ENCODE measurements around the gene MSANTD2.
A peak's percentile ranks its signal among the peaks of the same experiment; 100 is the strongest.

Gene MSANTD2

GRCh38 chr11:124821995-124822730, 22.0 kb upstream of the MSANTD2 start:
- Histone ChIP-seq H3K9ac (ENCODE audit: low read length in 2 of 2) (no peak overlapping the region), H3K27ac (ENCODE audit: low read length) (no peak overlapping the region)

GRCh38 chr11:124817036-124817435, 16.8 kb upstream of the MSANTD2 start:
- Histone ChIP-seq H3K9me3 (ENCODE audit: control insufficient read depth in 2 of 2, low read length in 2 of 2) (no peaks in the 10 kb centered on the region), H3K4me3 (ENCODE audit: low read length in 2 of 2) (no peak overlapping the region), H3K27ac (ENCODE audit: low read length) (no peak overlapping the region), H3K9ac (ENCODE audit: low read length in 2 of 2) (no peak overlapping the region), H3K27me3 (ENCODE audit: control insufficient read depth in 1 of 2, insufficient read depth in 2 of 2, low read length in 2 of 2) (peaks cover 7 to 20% of the 10 kb centered on the region in 2 donors), H3K36me3 (ENCODE audit: control insufficient read depth in 2 of 2, insufficient read depth in 2 of 2, low read length in 2 of 2) (no peaks in the 10 kb centered on the region), H3K4me1 (ENCODE audit: control insufficient read depth, insufficient read depth, low read length) (no peaks in the 10 kb centered on the region)

More at GRCh38 chr11:124821995-124822730, 22.0 kb upstream of the MSANTD2 start:
- Histone ChIP-seq H3K4me3 (ENCODE audit: low read length in 2 of 2) (no peak overlapping the region), H3K9me3 (ENCODE audit: control insufficient read depth in 2 of 2, low read length in 2 of 2) (no peaks in the 10 kb centered on the region), H3K36me3 (ENCODE audit: control insufficient read depth in 2 of 2, insufficient read depth in 2 of 2, low read length in 2 of 2) (no peaks in the 10 kb centered on the region), H3K4me1 (ENCODE audit: control insufficient read depth, insufficient read depth, low read length) (no peaks in the 10 kb centered on the region), H3K27me3 (ENCODE audit: control insufficient read depth in 1 of 2, insufficient read depth in 2 of 2, low read length in 2 of 2) (peaks cover 14 to 20% of the 10 kb centered on the region in 2 donors)

DNA sequence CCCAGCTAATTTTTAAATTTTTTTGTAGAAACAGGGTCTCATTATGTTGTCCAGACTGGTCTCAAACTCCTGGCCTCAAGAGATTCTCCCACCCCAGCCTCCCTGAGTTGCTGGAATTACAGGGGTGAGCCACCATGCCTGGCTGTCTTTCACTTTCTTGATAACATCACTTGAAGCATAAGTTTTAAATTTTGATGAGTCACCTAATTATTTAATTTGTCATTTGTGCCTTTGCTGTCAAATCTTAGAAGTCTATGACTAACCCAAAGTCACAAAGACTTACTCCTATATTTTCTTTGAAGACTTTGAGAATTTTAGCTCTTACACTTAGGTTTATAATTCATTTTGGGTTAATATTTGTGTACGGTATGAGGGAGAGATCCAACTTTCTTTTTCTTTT, 14.5 kb upstream of the MSANTD2 start:
- H3K36me3 ChIP-seq (ENCODE audit: control insufficient read depth in 2 of 2, insufficient read depth in 2 of 2, low read length in 2 of 2) = no peaks in the 10 kb centered on the region
- H3K27ac ChIP-seq (ENCODE audit: low read length) = no peak overlapping the region
- H3K4me3 ChIP-seq (ENCODE audit: low read length in 2 of 2) = no peak overlapping the region
- H3K9me3 ChIP-seq (ENCODE audit: control insufficient read depth in 2 of 2, low read length in 2 of 2) = no peaks in the 10 kb centered on the region
- H3K4me1 ChIP-seq (ENCODE audit: control insufficient read depth, insufficient read depth, low read length) = no peaks in the 10 kb centered on the region
- peaks cover 4 to 9% of the 10 kb centered on the region in 2 donors for H3K27me3 ChIP-seq (ENCODE audit: control insufficient read depth in 1 of 2, insufficient read depth in 2 of 2, low read length in 2 of 2)
- H3K9ac ChIP-seq (ENCODE audit: low read length in 2 of 2) = no peak overlapping the region

- no peak overlapping the region for H3K9ac ChIP-seq (ENCODE audit: low read length in 2 of 2)
- peaks cover 0 to 3% of the 10 kb centered on the region in 2 donors for H3K27me3 ChIP-seq (ENCODE audit: control insufficient read depth in 1 of 2, insufficient read depth in 2 of 2, low read length in 2 of 2)
- H3K4me1 ChIP-seq (ENCODE audit: control insufficient read depth, insufficient read depth, low read length) = no peaks in the 10 kb centered on the region
- no peak overlapping the region for H3K4me3 ChIP-seq (ENCODE audit: low read length in 2 of 2)
- no peak overlapping the region for H3K27ac ChIP-seq (ENCODE audit: low read length)
- H3K9me3 ChIP-seq (ENCODE audit: control insufficient read depth in 2 of 2, low read length in 2 of 2) = no peaks in the 10 kb centered on the region
- no peaks in the 10 kb centered on the region for H3K36me3 ChIP-seq (ENCODE audit: control insufficient read depth in 2 of 2, insufficient read depth in 2 of 2, low read length in 2 of 2)
Measured at GRCh38 chr11:124812876-124813275, 12.7 kb upstream of the MSANTD2 start.

DNA sequence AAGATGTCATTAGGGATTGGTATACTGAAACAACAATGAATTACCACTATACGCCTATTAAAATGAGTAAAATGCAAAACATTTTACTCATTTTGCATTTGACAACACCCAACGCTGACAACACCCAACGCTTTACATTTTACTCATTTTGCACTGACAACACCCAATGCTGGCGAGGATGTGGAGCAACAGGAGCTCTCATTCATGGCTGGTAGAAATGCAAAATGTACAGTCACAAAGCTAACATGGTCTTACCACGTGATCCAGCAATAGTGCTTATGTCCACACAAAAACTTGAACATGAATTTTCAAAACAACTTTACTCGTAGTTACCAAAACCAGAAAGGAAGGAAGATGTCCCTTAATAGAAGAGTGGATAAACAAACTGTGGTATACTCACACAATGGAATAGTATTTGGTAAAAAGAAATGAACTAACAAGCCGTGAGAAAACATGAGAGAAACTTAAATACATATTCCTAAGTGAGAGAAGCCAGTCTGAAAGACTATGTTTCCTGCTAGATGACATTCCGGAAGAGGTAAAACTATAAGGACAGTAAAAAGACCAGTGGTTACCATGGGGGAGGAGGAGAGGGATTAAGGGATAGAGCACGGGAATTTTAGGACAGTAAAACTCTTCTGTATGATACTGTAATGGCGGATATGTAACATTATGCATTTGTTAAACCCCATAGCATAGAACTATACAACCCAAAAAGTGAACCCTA, 11.4 kb upstream of the MSANTD2 start:
- H3K27me3 ChIP-seq (ENCODE audit: control insufficient read depth in 1 of 2, insufficient read depth in 2 of 2, low read length in 2 of 2) = no peaks in the 10 kb centered on the region
- H3K27ac ChIP-seq (ENCODE audit: low read length) = no peak overlapping the region
- H3K36me3 ChIP-seq (ENCODE audit: control insufficient read depth in 2 of 2, insufficient read depth in 2 of 2, low read length in 2 of 2) = peaks cover 0 to 2% of the 10 kb centered on the region in 2 donors
- H3K9ac ChIP-seq (ENCODE audit: low read length in 2 of 2) = no peak overlapping the region
- H3K4me1 ChIP-seq (ENCODE audit: control insufficient read depth, insufficient read depth, low read length) = no peaks in the 10 kb centered on the region
- H3K4me3 ChIP-seq (ENCODE audit: low read length in 2 of 2) = no peak overlapping the region
- no peaks in the 10 kb centered on the region for H3K9me3 ChIP-seq (ENCODE audit: control insufficient read depth in 2 of 2, low read length in 2 of 2)

- Histone ChIP-seq H3K9ac (ENCODE audit: low read length in 2 of 2) (no peak overlapping the region), H3K27ac (ENCODE audit: low read length) (no peak overlapping the region), H3K36me3 (ENCODE audit: control insufficient read depth in 2 of 2, insufficient read depth in 2 of 2, low read length in 2 of 2) (peaks cover 0 to 4% of the 10 kb centered on the region in 2 donors), H3K4me1 (ENCODE audit: control insufficient read depth, insufficient read depth, low read length) (no peaks in the 10 kb centered on the region), H3K27me3 (ENCODE audit: control insufficient read depth in 1 of 2, insufficient read depth in 2 of 2, low read length in 2 of 2) (no peaks in the 10 kb centered on the region), H3K9me3 (ENCODE audit: control insufficient read depth in 2 of 2, low read length in 2 of 2) (no peaks in the 10 kb centered on the region), H3K4me3 (ENCODE audit: low read length in 2 of 2) (no peak overlapping the region)
Measured at GRCh38 chr11:124807660-124808270, 7.6 kb upstream of the MSANTD2 start.

- Histone ChIP-seq H3K27me3 (ENCODE audit: control insufficient read depth in 1 of 2, insufficient read depth in 2 of 2, low read length in 2 of 2) (no peaks in the 10 kb centered on the region), H3K27ac (ENCODE audit: low read length) (no peak overlapping the region), H3K36me3 (ENCODE audit: control insufficient read depth in 2 of 2, insufficient read depth in 2 of 2, low read length in 2 of 2) (peaks cover 0 to 4% of the 10 kb centered on the region in 2 donors), H3K4me1 (ENCODE audit: control insufficient read depth, insufficient read depth, low read length) (no peaks in the 10 kb centered on the region), H3K4me3 (ENCODE audit: low read length in 2 of 2) (no peak overlapping the region), H3K9ac (ENCODE audit: low read length in 2 of 2) (no peak overlapping the region), H3K9me3 (ENCODE audit: control insufficient read depth in 2 of 2, low read length in 2 of 2) (no peaks in the 10 kb centered on the region)
Measured at GRCh38 chr11:124807201-124807600, 7.0 kb upstream of the MSANTD2 start.

DNA sequence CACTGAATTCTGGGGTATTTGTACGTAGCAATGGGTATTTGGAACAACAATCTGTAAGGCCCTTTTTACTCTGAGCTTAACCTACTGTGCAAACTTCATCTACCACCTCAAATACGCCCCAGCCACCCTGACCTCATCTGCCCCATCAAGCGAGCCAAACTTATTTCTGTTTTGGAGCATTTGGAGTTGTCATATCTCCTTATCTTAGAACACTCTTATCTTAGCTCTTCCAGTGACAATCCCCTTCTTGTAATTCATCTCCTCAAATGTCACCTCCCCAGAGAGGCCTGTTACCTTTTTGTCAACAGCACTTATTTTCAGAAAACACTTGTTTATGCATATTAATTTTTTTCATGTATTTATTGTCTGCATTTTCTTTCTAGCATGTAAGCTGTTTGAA, 4.7 kb upstream of the MSANTD2 start:
- Histone ChIP-seq H3K4me1 (ENCODE audit: control insufficient read depth, insufficient read depth, low read length) (no peaks in the 10 kb centered on the region), H3K27me3 (ENCODE audit: control insufficient read depth in 1 of 2, insufficient read depth in 2 of 2, low read length in 2 of 2) (no peaks in the 10 kb centered on the region), H3K9ac (ENCODE audit: low read length in 2 of 2) (no peak overlapping the region), H3K9me3 (ENCODE audit: control insufficient read depth in 2 of 2, low read length in 2 of 2) (no peaks in the 10 kb centered on the region), H3K36me3 (ENCODE audit: control insufficient read depth in 2 of 2, insufficient read depth in 2 of 2, low read length in 2 of 2) (peaks cover 0 to 4% of the 10 kb centered on the region in 2 donors), H3K27ac (ENCODE audit: low read length) (no peak overlapping the region), H3K4me3 (ENCODE audit: low read length in 2 of 2) (no peak overlapping the region)

GRCh38 chr11:124801636-124802312, 1.6 kb upstream of the MSANTD2 start:
- Histone ChIP-seq H3K27me3 (ENCODE audit: control insufficient read depth in 1 of 2, insufficient read depth in 2 of 2, low read length in 2 of 2) (no peaks in the 10 kb centered on the region), H3K4me3 (ENCODE audit: low read length in 2 of 2) (no peak overlapping the region), H3K9ac (ENCODE audit: low read length in 2 of 2) (peak overlapping the region in 1 of 2 donors; percentile 29), H3K9me3 (ENCODE audit: control insufficient read depth in 2 of 2, low read length in 2 of 2) (no peaks in the 10 kb centered on the region), H3K27ac (ENCODE audit: low read length) (no peak overlapping the region), H3K4me1 (ENCODE audit: control insufficient read depth, insufficient read depth, low read length) (peaks cover 12% of the 10 kb centered on the region), H3K36me3 (ENCODE audit: control insufficient read depth in 2 of 2, insufficient read depth in 2 of 2, low read length in 2 of 2) (peaks cover 0 to 2% of the 10 kb centered on the region in 2 donors)

DNA sequence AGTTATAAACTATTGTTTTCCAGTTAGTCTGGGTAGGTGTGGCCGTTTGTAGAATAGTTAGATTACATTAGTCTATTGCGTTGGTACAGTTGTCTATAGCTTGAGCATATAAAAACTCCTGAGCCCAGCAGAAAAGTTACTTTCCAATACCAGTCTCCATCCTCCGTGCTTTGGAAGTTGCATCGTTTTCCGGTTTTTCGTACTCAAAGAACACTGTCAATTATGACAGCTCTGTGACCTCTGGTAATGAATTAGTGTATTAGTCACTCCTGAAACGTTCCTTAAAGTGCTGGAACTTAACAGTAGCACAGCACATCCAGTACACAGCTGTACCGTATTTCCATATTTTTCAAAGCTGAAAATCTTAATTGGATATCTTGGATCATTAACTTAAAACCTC, 808 bp upstream of the MSANTD2 start:
- Histone ChIP-seq H3K27me3 (ENCODE audit: control insufficient read depth in 1 of 2, insufficient read depth in 2 of 2, low read length in 2 of 2) (no peaks in the 10 kb centered on the region), H3K36me3 (ENCODE audit: control insufficient read depth in 2 of 2, insufficient read depth in 2 of 2, low read length in 2 of 2) (peaks cover 0 to 2% of the 10 kb centered on the region in 2 donors), H3K9ac (ENCODE audit: low read length in 2 of 2) (peak overlapping the region; percentile 89 to 91), H3K27ac (ENCODE audit: low read length) (peak overlapping the region; percentile 98), H3K9me3 (ENCODE audit: control insufficient read depth in 2 of 2, low read length in 2 of 2) (no peaks in the 10 kb centered on the region), H3K4me1 (ENCODE audit: control insufficient read depth, insufficient read depth, low read length) (peaks cover 12% of the 10 kb centered on the region), H3K4me3 (ENCODE audit: low read length in 2 of 2) (peak overlapping the region; percentile 78 to 88)
